Stomach smooth muscle (tissue), 2 donors: ENCODE data around the gene PSTPIP1.
"Not testable (repeated sequence)": the region's sequence is repeated elsewhere in the genome, so short reads cannot be mapped to it uniquely, and the experiment has no call there.

Experiments used
- H3K27ac ChIP-seq: one replicate; pipeline ENCODE4 v1.7.0; 2013; ENCODE audit warnings: mild to moderate bottlenecking, low read length, inconsistent platforms
- H3K27me3 ChIP-seq, 2 donors: one replicate each; pipeline ENCODE4 v1.7.0; 2013; ENCODE audit warnings: low read length in 2 of 2; ENCODE audit not compliant: insufficient read depth in 2 of 2, control insufficient read depth in 1 of 2
- H3K36me3 ChIP-seq, 2 donors: one replicate each; pipeline ENCODE4 v1.7.0; 2013; ENCODE audit warnings: low read length in 2 of 2; ENCODE audit not compliant: control insufficient read depth in 2 of 2, insufficient read depth in 2 of 2
- H3K4me1 ChIP-seq: one replicate; pipeline ENCODE4 v1.7.0; 2013; ENCODE audit warnings: low read length; ENCODE audit not compliant: control insufficient read depth, insufficient read depth
- H3K4me3 ChIP-seq, 2 donors: one replicate each; pipeline ENCODE4 v1.7.0; 2013; ENCODE audit warnings: low read length in 2 of 2
- H3K9ac ChIP-seq, 2 donors: one replicate each; pipeline ENCODE4 v1.7.0; 2013; ENCODE audit warnings: low read length in 2 of 2, mild to moderate bottlenecking in 1 of 2
- H3K9me3 ChIP-seq, 2 donors: one replicate each; pipeline ENCODE4 v1.7.0; 2013; ENCODE audit warnings: low read length in 2 of 2; ENCODE audit not compliant: control insufficient read depth in 2 of 2
- donor health status: healthy.
- donor health status: Pancreatic carcinoma.

The PSTPIP1 gene

GRCh38 chr15:76966051-76966450 lies 28.9 kb upstream of the PSTPIP1 start:
- H3K36me3 ChIP-seq, H3K27ac ChIP-seq, H3K4me3 ChIP-seq, H3K27me3 ChIP-seq, H3K9me3 ChIP-seq, H3K9ac ChIP-seq: not testable (repeated sequence)
- peaks cover 12% of the 10 kb centered on the region for H3K4me1 ChIP-seq

GRCh38 chr15:76967067-76967466 lies 27.9 kb upstream of the PSTPIP1 start:
- Histone ChIP-seq H3K4me1 (peaks cover 5% of the 10 kb centered on the region), H3K4me3 (no peak overlapping the region), H3K9me3 (no peaks in the 10 kb centered on the region), H3K27ac (no peak overlapping the region), H3K27me3 (no peaks in the 10 kb centered on the region), H3K9ac (no peak overlapping the region), H3K36me3 (no peaks in the 10 kb centered on the region)

- no peaks in the 10 kb centered on the region for H3K27me3 ChIP-seq
- no peak overlapping the region for H3K4me3 ChIP-seq
- no peak overlapping the region for H3K27ac ChIP-seq
- no peaks in the 10 kb centered on the region for H3K36me3 ChIP-seq
- H3K4me1 ChIP-seq = peaks cover 11% of the 10 kb centered on the region
- H3K9ac ChIP-seq = no peak overlapping the region
- H3K9me3 ChIP-seq = no peaks in the 10 kb centered on the region
Measured at GRCh38 chr15:76968306-76968705, 26.6 kb upstream of the PSTPIP1 start.

- Histone ChIP-seq H3K4me1 (peaks cover 10% of the 10 kb centered on the region), H3K9me3 (no peaks in the 10 kb centered on the region), H3K4me3 (peak overlapping the region; percentile 47 to 64), H3K36me3 (no peaks in the 10 kb centered on the region), H3K27me3 (no peaks in the 10 kb centered on the region), H3K9ac (peak overlapping the region; percentile 26 to 62), H3K27ac (peak overlapping the region; percentile 53)
Measured at GRCh38 chr15:76972389-76973361, 22.3 kb upstream of the PSTPIP1 start.

- no peaks in the 10 kb centered on the region for H3K36me3 ChIP-seq
- no peak overlapping the region for H3K27ac ChIP-seq
- no peak overlapping the region for H3K9ac ChIP-seq
- no peaks in the 10 kb centered on the region for H3K27me3 ChIP-seq
- H3K4me3 ChIP-seq = peak overlapping the region in 1 of 2 donors; percentile 64
- H3K4me1 ChIP-seq = peaks cover 10% of the 10 kb centered on the region
- H3K9me3 ChIP-seq = no peaks in the 10 kb centered on the region
Measured at GRCh38 chr15:76973362-76973743, 21.6 kb upstream of the PSTPIP1 start.

GRCh38 chr15:76973906-76974305 lies 21.0 kb upstream of the PSTPIP1 start:
- H3K27me3 ChIP-seq = no peaks in the 10 kb centered on the region
- H3K4me3 ChIP-seq = no peak overlapping the region
- no peak overlapping the region for H3K27ac ChIP-seq
- H3K9me3 ChIP-seq = no peaks in the 10 kb centered on the region
- no peaks in the 10 kb centered on the region for H3K36me3 ChIP-seq
- H3K4me1 ChIP-seq = peaks cover 10% of the 10 kb centered on the region
- no peak overlapping the region for H3K9ac ChIP-seq

- peaks cover 10% of the 10 kb centered on the region for H3K4me1 ChIP-seq
- no peaks in the 10 kb centered on the region for H3K9me3 ChIP-seq
- H3K36me3 ChIP-seq = no peaks in the 10 kb centered on the region
- no peaks in the 10 kb centered on the region for H3K27me3 ChIP-seq
- no peak overlapping the region for H3K27ac ChIP-seq
- no peak overlapping the region for H3K4me3 ChIP-seq
- no peak overlapping the region for H3K9ac ChIP-seq
Measured at GRCh38 chr15:76974456-76975036, 20.4 kb upstream of the PSTPIP1 start.

GRCh38 chr15:76976141-76976540 lies 18.8 kb upstream of the PSTPIP1 start:
- Histone ChIP-seq H3K36me3 (no peaks in the 10 kb centered on the region), H3K27me3 (no peaks in the 10 kb centered on the region), H3K4me1 (peaks cover 10% of the 10 kb centered on the region), H3K4me3 (no peak overlapping the region), H3K9ac (no peak overlapping the region), H3K9me3 (no peaks in the 10 kb centered on the region), H3K27ac (no peak overlapping the region)

GRCh38 chr15:76976572-76977270 lies 18.2 kb upstream of the PSTPIP1 start:
- Histone ChIP-seq H3K4me1 (peaks cover 10% of the 10 kb centered on the region), H3K9me3 (no peaks in the 10 kb centered on the region), H3K9ac (no peak overlapping the region), H3K36me3 (no peaks in the 10 kb centered on the region), H3K27me3 (no peaks in the 10 kb centered on the region), H3K4me3 (no peak overlapping the region), H3K27ac (no peak overlapping the region)

GRCh38 chr15:76978522-76979330 lies 16.2 kb upstream of the PSTPIP1 start:
- no peak overlapping the region for H3K27ac ChIP-seq
- no peak overlapping the region for H3K9ac ChIP-seq
- no peaks in the 10 kb centered on the region for H3K27me3 ChIP-seq
- H3K4me3 ChIP-seq = no peak overlapping the region
- no peaks in the 10 kb centered on the region for H3K4me1 ChIP-seq
- H3K9me3 ChIP-seq = no peaks in the 10 kb centered on the region
- H3K36me3 ChIP-seq = no peaks in the 10 kb centered on the region
